RWPE1 (cell line): ENCODE data around the gene STT3A.

Experiments
- CTCF ChIA-PET: fragments of 350-600 bp; sonication (Branson Sonifier 250); formaldehyde crosslinking; extraction: SDS; loops from one replicate; lab custom pipeline; 2021; lab: Yijun Ruan, JAX
- POLR2A ChIA-PET: fragments of 400-600 bp; formaldehyde crosslinking; extraction: SDS; loops from one replicate; lab custom pipeline; 2020; ENCODE audit warnings: antibody characterized with exemption; ENCODE audit not compliant: low non-redundant PET; lab: Yijun Ruan, JAX
- DNase-seq: peaks from one replicate; pipeline ENCODE4 v3.0.0; 2012; ENCODE audit warnings: low spot score
- H3K27ac ChIP-seq: fragments of 450-650 bp; 2 replicates; pipeline ENCODE4 v1.5.1; 2017
- CTCF ChIP-seq: fragments of 450-650 bp; conservative IDR thresholded peaks from 2 replicates; pipeline ENCODE4 v1.5.1; 2017; ENCODE audit warnings: low read depth, mild to moderate bottlenecking

STT3A gene

GRCh38 chr11:125623064-125623463 is 30.4 kb downstream of the STT3A start:
- CTCF ChIA-PET: interaction anchor here (0.6 to 0.7 kb wide), 2 partner anchors 19 to 127 kb away, joined by 4 read pairs; partner anchors contain the start of gene FEZ1
- no peak for DNase-seq
- no peak for TF ChIP-seq CTCF
- POLR2A ChIA-PET: no interaction called here
- H3K27ac ChIP-seq: no peak overlapping the region

- CTCF ChIA-PET: interaction anchor here (0.7 kb wide), 1 partner anchor 31 kb away, joined by 3 read pairs; no protein-coding TSS in a partner anchor
- POLR2A ChIA-PET: interaction anchor here (0.6 kb wide), 1 partner anchor 167 kb away, joined by 3 read pairs; no protein-coding TSS in a partner anchor
- peak within 1 kb of the TSS; percentile 96 for H3K27ac ChIP-seq
- TF ChIP-seq CTCF: no peak
- no peak for DNase-seq
These were observed 32.1 kb downstream of the STT3A start, which contains the start of gene CHEK1 for GRCh38 chr11:125624756-125625213. TSS of gene CHEK1 (plus strand) at chr11:125625163. CDS start at chr11:125626769, 1,606 bp downstream.

DNA sequence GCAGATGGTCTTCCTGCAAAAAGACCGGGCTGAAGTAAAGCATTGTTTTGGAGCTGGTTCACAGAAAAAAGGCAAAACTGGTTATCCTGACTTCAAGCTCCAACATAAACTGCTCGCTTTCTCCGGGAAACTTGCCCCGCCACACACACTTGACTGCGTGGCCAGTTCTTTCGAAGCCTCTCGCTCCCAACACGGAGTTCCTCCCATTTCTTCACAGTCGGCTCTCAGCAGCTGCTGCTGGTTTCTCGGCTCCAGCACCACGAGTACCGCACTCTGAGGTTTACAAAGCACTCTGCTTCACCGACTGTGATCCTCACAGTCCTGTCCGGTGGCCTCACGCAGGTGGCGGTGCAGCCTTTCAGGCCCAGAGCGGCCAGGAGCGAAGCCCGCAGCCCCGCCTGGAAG is 32.6 kb downstream of the STT3A start:
- CTCF ChIA-PET: no interaction called here
- DNase-seq: no peak
- H3K27ac ChIP-seq: peak overlapping the region; percentile 96
- TF ChIP-seq CTCF: no peak
- POLR2A ChIA-PET: interaction anchor here (0.6 kb wide), 1 partner anchor 168 kb away, joined by 3 read pairs; no protein-coding TSS in a partner anchor

DNA sequence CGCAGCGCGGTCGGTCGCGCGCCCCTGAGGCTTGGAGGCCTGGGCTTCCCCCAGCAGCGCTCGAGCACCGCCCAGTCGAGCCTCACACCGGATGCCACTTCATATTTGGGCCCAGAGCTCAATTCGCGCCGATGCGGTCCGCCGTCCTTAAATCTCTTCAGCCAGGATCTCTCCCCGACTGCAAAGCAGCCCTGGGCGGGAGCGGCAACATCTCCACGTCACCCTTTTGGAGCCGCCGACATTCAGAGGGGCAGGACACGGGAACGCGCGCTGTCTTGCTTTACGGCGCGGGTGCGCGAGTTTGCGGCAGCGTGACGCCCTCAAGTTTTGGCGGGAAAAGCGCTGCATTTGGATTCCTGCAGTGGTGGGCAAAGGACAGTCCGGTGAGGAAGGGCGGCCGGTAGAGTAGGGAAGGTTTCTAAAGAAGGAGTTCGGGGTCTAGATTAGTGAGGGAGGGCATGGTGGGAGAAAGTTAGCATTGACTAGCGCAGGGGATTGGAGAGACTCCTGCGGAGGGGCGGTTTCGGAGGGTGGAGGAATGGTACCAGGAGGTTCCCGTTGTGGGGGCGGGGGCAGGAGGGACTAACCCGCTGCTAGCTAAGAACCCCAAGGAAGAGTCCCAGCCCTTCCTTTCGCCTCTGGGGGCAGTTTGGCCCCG is 33.1 kb downstream of the STT3A start:
- no peak for TF ChIP-seq CTCF
- ChIA-PET POLR2A (no interaction called here), CTCF (no interaction called here)
- DNase-seq: peak; percentile 92
- H3K27ac ChIP-seq: peak overlapping the region; percentile 96

GRCh38 chr11:125626288-125626950 is 33.8 kb downstream of the STT3A start:
- POLR2A ChIA-PET: no interaction called here
- CTCF ChIA-PET: interaction anchor here (1.0 kb wide), 1 partner anchor 9 kb away, joined by 4 read pairs; no protein-coding TSS in a partner anchor
- TF ChIP-seq CTCF: peak; percentile 42
- no peak for DNase-seq
- peak overlapping the region; percentile 96 for H3K27ac ChIP-seq

DNA sequence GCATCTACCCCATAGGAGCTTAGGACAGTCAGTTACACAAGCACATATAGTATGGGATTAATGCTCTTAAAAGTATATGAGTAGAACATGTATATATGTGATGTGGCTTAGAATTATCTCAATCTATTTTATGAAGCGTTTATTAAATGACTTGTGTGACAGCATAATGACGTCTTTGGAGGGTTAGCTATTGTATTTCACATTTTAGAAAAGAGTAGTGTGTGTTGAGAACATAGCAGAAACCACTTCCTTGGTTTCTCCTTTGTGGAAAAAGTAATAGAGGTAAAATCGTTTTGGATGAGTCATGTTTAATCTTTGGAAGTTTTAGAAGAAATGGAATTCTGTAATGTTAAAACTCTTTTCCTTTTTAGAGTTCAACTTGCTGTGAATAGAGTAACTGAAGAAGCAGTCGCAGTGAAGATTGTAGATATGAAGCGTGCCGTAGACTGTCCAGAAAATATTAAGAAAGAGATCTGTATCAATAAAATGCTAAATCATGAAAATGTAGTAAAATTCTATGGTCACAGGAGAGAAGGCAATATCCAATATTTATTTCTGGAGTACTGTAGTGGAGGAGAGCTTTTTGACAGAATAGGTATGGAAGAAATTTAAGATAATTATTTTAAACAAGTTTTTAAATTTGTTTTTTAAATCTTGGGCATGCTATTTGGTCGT is 34.7 kb downstream of the STT3A start:
- ChIA-PET POLR2A (no interaction called here), CTCF (interaction anchor here (1.0 kb wide), 1 partner anchor 10 kb away, joined by 4 read pairs; no protein-coding TSS in a partner anchor)
- H3K27ac ChIP-seq: no peak overlapping the region
- DNase-seq: no peak
- TF ChIP-seq CTCF: no peak
